ENCODE results near the gene TPBGL. TPM values are rescaled to one million over a fixed set of nuclear protein-coding genes. Genes with fewer than 3 reads are reported as not detected.

Gene TPBGL
- total RNA-seq, 1 experiment from 2014 or later: 0.41 TPM

DNA sequence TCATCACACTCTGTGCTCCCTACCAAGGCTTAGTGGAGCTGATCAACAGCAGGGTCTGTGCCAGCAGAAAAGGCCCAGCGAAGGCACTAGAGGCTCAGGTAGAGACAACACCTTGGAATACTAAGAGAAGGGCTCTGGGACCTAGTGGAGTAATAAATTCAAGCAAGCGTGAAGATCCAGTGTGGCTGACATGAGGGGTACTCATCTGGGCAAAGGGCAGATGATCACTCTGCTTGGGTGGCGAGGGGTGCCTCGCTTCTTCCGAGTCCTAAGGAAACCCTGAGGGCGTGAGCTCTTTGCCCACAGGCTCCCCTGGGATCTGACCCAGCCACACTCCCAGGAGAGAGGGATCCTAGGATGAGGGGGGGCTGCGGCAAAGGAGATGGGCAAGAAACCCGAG is 3.5 kb upstream of the TPBGL start:
- CTCF ChIA-PET: interaction anchor here (1.0 kb wide), 1 partner anchor 11 kb away, joined by 4 read pairs; no protein-coding TSS in a partner anchor
- TF ChIP-seq CTCF (conservative IDR thresholded peaks at IDR 0.05; ENCODE audit: low read depth, low read length) (no peak), EZH2 (IDR thresholded peaks at IDR 0.05; ENCODE audit: borderline replicate concordance, low read depth, low read length, poor library complexity, severe bottlenecking) (no peak)

GRCh38 chr11:75238595-75239440 is 1.8 kb upstream of the TPBGL start:
- H3K27ac ChIP-seq (ENCODE audit: low read depth, low read length, poor library complexity, severe bottlenecking): no peak overlapping the region
- intact Hi-C loops (cut with micrococcal nuclease; ENCODE audit: unreplicated experiment): no loop called here
- H3K4me1 ChIP-seq (ENCODE audit: insufficient read depth, low read length, poor library complexity, severe bottlenecking): no peaks in the 10 kb centered on the region
- TF ChIP-seq EZH2 (IDR thresholded peaks at IDR 0.05; ENCODE audit: borderline replicate concordance, low read depth, low read length, poor library complexity, severe bottlenecking): no peak
- TF ChIP-seq CTCF (conservative IDR thresholded peaks at IDR 0.05; ENCODE audit: low read depth, low read length): no peak
- no peaks in the 10 kb centered on the region for H3K9me3 ChIP-seq (ENCODE audit: low read depth, low read length, poor library complexity, severe bottlenecking)
- POLR2A ChIA-PET (ENCODE audit: low non-redundant PET): no interaction called here
- BruUV-seq (replicated peaks): no TSS peak
- no peaks in the 10 kb centered on the region for H3K36me3 ChIP-seq (ENCODE audit: insufficient read depth, low read length, poor library complexity, severe bottlenecking)
- H3K4me3 ChIP-seq (ENCODE audit: low read depth, low read length, poor library complexity, severe bottlenecking): no peak overlapping the region
- peaks cover 32% of the 10 kb centered on the region for H3K27me3 ChIP-seq (replicated peaks; ENCODE audit: insufficient read depth, low read depth, low read length, poor library complexity)
- DNase-seq (ENCODE audit: low spot score): no peak
- CTCF ChIA-PET: interaction anchor here (1.0 kb wide), 1 partner anchor 10 kb away, joined by 5 read pairs; no protein-coding TSS in a partner anchor

More for the DNA sequence above, 3.5 kb upstream of the TPBGL start:
- no peak for DNase-seq (ENCODE audit: low spot score)
- Histone ChIP-seq H3K9me3 (ENCODE audit: low read depth, low read length, poor library complexity, severe bottlenecking) (no peaks in the 10 kb centered on the region), H3K4me3 (ENCODE audit: low read depth, low read length, poor library complexity, severe bottlenecking) (no peak overlapping the region), H3K27ac (ENCODE audit: low read depth, low read length, poor library complexity, severe bottlenecking) (no peak overlapping the region), H3K4me1 (ENCODE audit: insufficient read depth, low read length, poor library complexity, severe bottlenecking) (no peaks in the 10 kb centered on the region), H3K36me3 (ENCODE audit: insufficient read depth, low read length, poor library complexity, severe bottlenecking) (no peaks in the 10 kb centered on the region), H3K27me3 (replicated peaks; ENCODE audit: insufficient read depth, low read depth, low read length, poor library complexity) (peaks cover 15% of the 10 kb centered on the region)
- intact Hi-C loops (cut with micrococcal nuclease; ENCODE audit: unreplicated experiment): no loop called here
- POLR2A ChIA-PET (ENCODE audit: low non-redundant PET): no interaction called here
- BruUV-seq (replicated peaks): no TSS peak

DNA sequence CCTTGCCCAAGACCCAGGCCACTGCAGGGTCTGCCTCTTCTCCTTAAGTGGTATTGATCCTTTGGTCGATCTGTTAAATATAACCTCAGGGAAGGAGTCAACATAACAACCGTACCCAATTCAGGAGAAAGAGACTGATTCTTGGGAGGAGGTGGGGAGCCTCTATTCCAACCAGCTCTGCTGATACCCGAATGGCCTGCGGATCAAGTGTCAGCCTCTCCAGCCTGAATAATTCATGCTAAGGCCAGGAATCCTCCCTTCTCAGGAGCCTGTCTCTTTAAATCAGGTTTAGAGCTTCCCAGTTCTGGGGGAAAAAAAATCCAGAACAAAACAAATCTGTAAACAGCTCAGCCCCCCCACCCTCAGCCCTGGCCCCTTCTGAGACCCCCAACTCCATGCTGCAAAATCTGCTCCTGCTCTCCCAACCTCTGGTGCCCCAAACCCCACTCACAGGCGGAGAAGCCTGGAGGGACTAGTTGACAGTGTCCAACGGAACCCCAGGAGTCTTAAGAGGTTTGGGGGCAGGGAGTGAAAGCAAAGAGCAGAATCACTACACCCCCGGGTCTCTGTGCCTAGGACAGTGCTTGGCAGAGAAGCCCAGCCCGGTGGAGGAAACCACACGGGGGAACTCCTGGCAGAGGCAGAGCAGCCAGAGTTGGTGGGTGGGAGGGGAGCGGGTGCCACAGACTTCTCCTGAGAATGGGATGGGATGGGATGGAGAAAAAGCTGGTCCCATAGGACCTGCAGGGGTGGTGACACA is 863 bp upstream of the TPBGL start:
- H3K36me3 ChIP-seq (ENCODE audit: insufficient read depth, low read length, poor library complexity, severe bottlenecking): no peaks in the 10 kb centered on the region
- H3K4me1 ChIP-seq (ENCODE audit: insufficient read depth, low read length, poor library complexity, severe bottlenecking): no peaks in the 10 kb centered on the region
- peaks cover 41% of the 10 kb centered on the region for H3K27me3 ChIP-seq (replicated peaks; ENCODE audit: insufficient read depth, low read depth, low read length, poor library complexity)
- ChIA-PET CTCF (interaction anchor here (0.6 to 2.7 kb wide), 5 partner anchors 9 to 217 kb away, joined by 3 to 13 read pairs (median 3); no protein-coding TSS in a partner anchor), POLR2A (ENCODE audit: low non-redundant PET) (no interaction called here)
- DNase-seq (ENCODE audit: low spot score): no peak
- H3K4me3 ChIP-seq (ENCODE audit: low read depth, low read length, poor library complexity, severe bottlenecking): no peak overlapping the region
- no peaks in the 10 kb centered on the region for H3K9me3 ChIP-seq (ENCODE audit: low read depth, low read length, poor library complexity, severe bottlenecking)
- intact Hi-C loops (cut with micrococcal nuclease; ENCODE audit: unreplicated experiment): loop anchor here (2.0 kb wide), 1 partner anchor 95 kb away; no protein-coding TSS in a partner anchor
- BruUV-seq (replicated peaks): no TSS peak
- H3K27ac ChIP-seq (ENCODE audit: low read depth, low read length, poor library complexity, severe bottlenecking): no peak overlapping the region
- TF ChIP-seq CTCF (conservative IDR thresholded peaks at IDR 0.05; ENCODE audit: low read depth, low read length) (no peak), EZH2 (IDR thresholded peaks at IDR 0.05; ENCODE audit: borderline replicate concordance, low read depth, low read length, poor library complexity, severe bottlenecking) (no peak)
